Heart right ventricle (tissue), 16 donors: ENCODE measurements around the gene KNOP1. TPM values are rescaled to one million over a fixed set of nuclear protein-coding genes. Genes with fewer than 3 reads are reported as not detected.

Experiments
- ATAC-seq, 8 donors: fragments of 200-7000 bp; cut with Tn5 transposase; one replicate each; pipeline ENCODE4 v1.9.1; 2020; ENCODE audit warnings: mild to moderate bottlenecking in 8 of 8, moderate library complexity in 8 of 8, moderate number of reproducible peaks in 1 of 8
- DNase-seq, 2 donors: peaks; one replicate each; pipeline ENCODE4 v3.0.0-alpha.2; 2020
- H3K27ac ChIP-seq, 10 donors: fragments of 200-600 bp; sonication (generic) in 2 of 10; one replicate each; pipeline versions ENCODE4 v1.5.0 to v1.8.0; 2020 to 2022; ENCODE audit warnings: mild to moderate bottlenecking in 3 of 10
- H3K27me3 ChIP-seq, 7 donors: fragments of 200-600 bp; one replicate each; pipeline ENCODE4 v1.8.0; 2021 to 2022; ENCODE audit warnings: mild to moderate bottlenecking in 2 of 7
- H3K36me3 ChIP-seq, 9 donors: fragments of 200-600 bp; sonication (generic) in 1 of 9; one replicate each; pipeline versions ENCODE4 v1.5.0 to v1.8.0; 2020 to 2022; ENCODE audit warnings: mild to moderate bottlenecking in 2 of 9
- H3K4me1 ChIP-seq, 9 donors: fragments of 200-600 bp; sonication (generic) in 1 of 9; one replicate each; pipeline versions ENCODE4 v1.5.0 to v1.8.0; 2020 to 2022; ENCODE audit warnings: mild to moderate bottlenecking in 4 of 9
- H3K4me3 ChIP-seq, 10 donors: fragments of 200-600 bp; sonication (generic) in 2 of 10; one replicate each; pipeline versions ENCODE4 v1.5.0 to v1.8.0; 2020 to 2022; ENCODE audit warnings: mild to moderate bottlenecking in 7 of 10, moderate library complexity in 2 of 10
- H3K9me3 ChIP-seq, 11 donors: fragments of 200-600 bp in 10 of 11; sonication (generic) in 2 of 11; one replicate each; pipeline versions ENCODE4 v1.5.0 to v1.8.0; 2013 to 2022; ENCODE audit warnings: mild to moderate bottlenecking in 2 of 11, control low read depth in 1 of 11, moderate library complexity in 1 of 11
- CTCF ChIP-seq, 9 donors: fragments of 200-600 bp; sonication (generic) in 2 of 9; IDR thresholded peaks; one replicate each; pipeline versions ENCODE4 v1.5.0 to v1.8.0; 2021 to 2022; ENCODE audit warnings: antibody characterized with exemption in 9 of 9, mild to moderate bottlenecking in 5 of 9, moderate library complexity in 1 of 9
- WGBS, 2 donors: extraction: QIAGEN DNeasy Blood & Tissue Kit; methylation state at CpG; one replicate each; pipeline ENCODE4 v1.1.7; 2013; ENCODE audit warnings: inconsistent platforms in 1 of 2; 5-methylcytosine and 5-hydroxymethylcytosine counted together
- intact Hi-C, 10 donors: fragments of 100-400 bp; cut with DNase I; formaldehyde crosslinking; loops; one replicate each; pipeline versions ENCODE4 v1.11.1 to v1.14.2; 2022
- long read RNA-seq, 3 donors: library from polyadenylated mRNA; unstranded; transcript quantifications; one replicate each; pipeline ENCODE4 v2.0.0, GENCODE V29; 2020 to 2021
- polyA plus RNA-seq, 2 donors: library from polyadenylated mRNA; stranded (reverse); fragments of 200-250 nt; gene quantifications; one replicate each; pipeline ENCODE4 v1.2.3, GENCODE V29; 2013
- total RNA-seq, 10 donors: library from RNA; stranded (reverse); fragmentation: NEBNext Ultra II Directional in 3 of 10; extraction: Animal tissue kit (Norgen Biotek cat#: 25700) in 3 of 10; gene quantifications; one replicate each; pipeline versions ENCODE4 v1.2.1 to v1.2.4, GENCODE V29; 2021 to 2023
- donor health status: Arrhythmogenic right ventricular cardiomyopathy.
- donor health status: ischemic (EF 13 %, LVEDD 7.1; RV severe dilation, severe dysfunction).
- donor health status: healthy with polysubstance abuse.
- donor health status: DM: no; HTN: yes; CAD: no.
- donor health status: DM: no; HTN: no; CAD: no.
- donor health status: ischemic (EF 25% LVEDD 6.9; RV normal size, moderate dysfunction).
- donor health status: ischemic (EF 25% LVEDD 5.7; RV mildly dilated, moderate dysfunction).
- donor health status: healthy.
- donor health status: DM: yes; HTN: yes; CAD: no.
- donor health status: Ischemic cardiomyopathy.
- donor health status: ischemic (EF 35%, LVEDD 5.7; RV mildly dilated, moderate dysfunction).
- donor health status: nonischemic (EF 11% LVEDD 7.7; RV severe dilation, severe dysfunction).
- donor health status: DM: yes; HTN: yes; CAD: no.
- donor health status: PGD.
- donor health status: ischemic (EF 29% LVEDD 5.4; RV normal size, mild dysfunction).
- donor health status: nonischemic (EF 23%, LVEDD 6.1; RV moderate dilation, normal function).

The KNOP1 gene
- 10 to 100 TPM in 1 of 10 donors, 1 to 10 TPM in 9; 4.5 to 10.2 (median 6.5) TPM for total RNA-seq
- polyA plus RNA-seq, result 10 to 100 TPM in 1 of 2 donors, 1 to 10 TPM in 1; 6.5 to 25.7 TPM
- long read RNA-seq, donor 1, full-length matches to known transcripts, result 4 of 15 reads
- long read RNA-seq, donor 1, partial matches to known transcripts, result 10 of 15 reads
- long read RNA-seq, donor 1, other reads (novel, unspliced or antisense), result 1 of 15 reads
- long read RNA-seq, donor 2, partial matches to known transcripts, result 8 of 13 reads
- long read RNA-seq, donor 2, other reads (novel, unspliced or antisense), result 5 of 13 reads
- long read RNA-seq, donor 3, partial matches to known transcripts, result 0 of 2 reads
- long read RNA-seq, donor 3, other reads (novel, unspliced or antisense), result 2 of 2 reads

- Histone ChIP-seq H3K4me3 (peak within 1 kb of the TSS; percentile 75 to 99 (median 95)), H3K27me3 (no peaks in the 10 kb centered on the region), H3K4me1 (peaks cover 0 to 53% (median 41%) of the 10 kb centered on the region in 9 donors), H3K9me3 (no peaks in the 10 kb centered on the region), H3K36me3 (peaks cover 0 to 26% (median 7%) of the 10 kb centered on the region in 9 donors), H3K27ac (peak within 1 kb of the TSS in 9 of 10 donors; percentile 51 to 94 (median 85))
- TF ChIP-seq CTCF (IDR thresholded peaks at IDR 0.05), result peak in 2 of 9 donors; percentile 10 to 18
- WGBS, 2 donors, result 0% methylated on average over 83 to 88 of the region's 88 CpGs
- peak; percentile 95 to 98 (median 98) for ATAC-seq
- peak; percentile 90 to 91 for DNase-seq
- intact Hi-C loops, result loop anchor here in 7 of 10 donors (5.0 to 10.0 kb wide), 5 partner anchors 71 to 167 kb away; partner anchors contain the start of gene GPRC5B (in 7 of the 7)
These were observed at the start of gene KNOP1, which contains the start of gene IQCK for GRCh38 chr16:19717741-19718623. Gene KNOP1, minus strand, starts transcription at chr16:19718227. Its CDS starts 3,192 bp downstream, at chr16:19715035. Gene IQCK, plus strand, starts transcription at chr16:19718271. Its CDS starts 36 bp downstream, at chr16:19718307.

- DNase-seq, result no peak
- Histone ChIP-seq H3K27ac (peak overlapping the region in 1 of 10 donors; percentile 67), H3K4me3 (no peak overlapping the region), H3K27me3 (no peaks in the 10 kb centered on the region), H3K36me3 (peaks cover 0 to 5% (median 0%) of the 10 kb centered on the region in 9 donors), H3K4me1 (peaks cover 0 to 37% (median 14%) of the 10 kb centered on the region in 9 donors), H3K9me3 (peaks cover 0 to 20% (median 5%) of the 10 kb centered on the region in 11 donors)
- intact Hi-C loops, result loop anchor here in 3 of 10 donors (5.0 to 10.0 kb wide), 3 partner anchors 45 to 117 kb away; partner anchors contain the start of gene GPRC5B (in 1 of the 3)
- no peak for TF ChIP-seq CTCF (IDR thresholded peaks at IDR 0.05)
- 85 to 87% methylated on average over 13 of the region's 13 CpGs for WGBS, 2 donors
- ATAC-seq, result no peak
These were observed 49.5 kb upstream of the KNOP1 start for GRCh38 chr16:19767497-19767896.

- peaks cover 0 to 20% (median 5%) of the 10 kb centered on the region in 11 donors for H3K9me3 ChIP-seq
- WGBS, 2 donors, result 95 to 96% methylated on average over 9 of the region's 9 CpGs
- peaks cover 0 to 5% (median 0%) of the 10 kb centered on the region in 9 donors for H3K36me3 ChIP-seq
- no peaks in the 10 kb centered on the region for H3K27me3 ChIP-seq
- H3K4me3 ChIP-seq, result no peak overlapping the region
- no peak for TF ChIP-seq CTCF (IDR thresholded peaks at IDR 0.05)
- intact Hi-C loops, result loop anchor here in 3 of 10 donors (5.0 to 10.0 kb wide), 3 partner anchors 45 to 118 kb away; partner anchors contain the start of gene GPRC5B (in 1 of the 3)
- no peak for DNase-seq
- H3K4me1 ChIP-seq, result peaks cover 0 to 38% (median 15%) of the 10 kb centered on the region in 9 donors
- peak in 1 of 8 donors; percentile 17 for ATAC-seq
- H3K27ac ChIP-seq, result peak overlapping the region in 2 of 10 donors; percentile 45 to 67
These were observed 49.0 kb upstream of the KNOP1 start for GRCh38 chr16:19766988-19767387.
